GM21423 (cell line): ENCODE results near the gene LDB1.
A peak's percentile ranks its signal among the peaks of the same experiment; 100 is the strongest.

Experiments
- ATAC-seq: cut with Tn5 transposase; IDR thresholded peaks from one replicate; pipeline ENCODE4 v1.9.1; 2021; ENCODE audit warnings: mild to moderate bottlenecking, moderate library complexity; ENCODE audit not compliant: unreplicated experiment

LDB1 gene

GRCh38 chr10:102113956-102114857 lies 6.0 kb downstream of the LDB1 start:
- peak; percentile 14 for ATAC-seq

- no peak for ATAC-seq
These were observed 6.8 kb downstream of the LDB1 start for GRCh38 chr10:102113261-102113955.

GRCh38 chr10:102112210-102112817 lies 7.9 kb downstream of the LDB1 start:
- ATAC-seq: no peak

GRCh38 chr10:102111276-102111675 lies 8.9 kb downstream of the LDB1 start:
- no peak for ATAC-seq

GRCh38 chr10:102109166-102110116 lies 10.7 kb downstream of the LDB1 start:
- ATAC-seq: no peak

- ATAC-seq: no peak
These were observed 13.2 kb downstream of the LDB1 start for GRCh38 chr10:102106998-102107397.

GRCh38 chr10:102102421-102102820 lies 17.7 kb downstream of the LDB1 start:
- no peak for ATAC-seq

- ATAC-seq: no peak
These were observed 19.0 kb downstream of the LDB1 start for GRCh38 chr10:102101152-102101551.

- no peak for ATAC-seq
These were observed 23.7 kb downstream of the LDB1 start for GRCh38 chr10:102096449-102096848.

- no peak for ATAC-seq
These were observed 29.4 kb downstream of the LDB1 start for GRCh38 chr10:102090772-102091171.

- ATAC-seq: no peak
These were observed 34.0 kb downstream of the LDB1 start for GRCh38 chr10:102086196-102086595.

- no peak for ATAC-seq
These were observed 34.8 kb downstream of the LDB1 start for GRCh38 chr10:102085336-102085735.

- no peak for ATAC-seq
These were observed 36.6 kb downstream of the LDB1 start for GRCh38 chr10:102083541-102083940.

GRCh38 chr10:102072673-102073527 lies 47.3 kb downstream of the LDB1 start:
- no peak for ATAC-seq

GRCh38 chr10:102069071-102069470 lies 51.1 kb downstream of the LDB1 start:
- ATAC-seq: no peak

GRCh38 chr10:102068216-102068615 lies 52.0 kb downstream of the LDB1 start:
- ATAC-seq: no peak

- ATAC-seq: no peak
These were observed 52.9 kb downstream of the LDB1 start for GRCh38 chr10:102067091-102067916.

- ATAC-seq: no peak
These were observed 53.6 kb downstream of the LDB1 start for GRCh38 chr10:102066399-102067088.
